SH-SY5Y (cell line): ENCODE data around the gene SMC4.

Source experiments
- GATA2 ChIP-seq: IDR thresholded peaks from 2 replicates; pipeline ENCODE4 v1.6.1; 2011; ENCODE audit warnings: mild to moderate bottlenecking, low read depth, low read length
- GATA3 ChIP-seq: IDR thresholded peaks from 2 replicates; pipeline ENCODE4 v1.6.1; 2011; ENCODE audit warnings: low read depth, mild to moderate bottlenecking, low read length, moderate library complexity

DNA sequence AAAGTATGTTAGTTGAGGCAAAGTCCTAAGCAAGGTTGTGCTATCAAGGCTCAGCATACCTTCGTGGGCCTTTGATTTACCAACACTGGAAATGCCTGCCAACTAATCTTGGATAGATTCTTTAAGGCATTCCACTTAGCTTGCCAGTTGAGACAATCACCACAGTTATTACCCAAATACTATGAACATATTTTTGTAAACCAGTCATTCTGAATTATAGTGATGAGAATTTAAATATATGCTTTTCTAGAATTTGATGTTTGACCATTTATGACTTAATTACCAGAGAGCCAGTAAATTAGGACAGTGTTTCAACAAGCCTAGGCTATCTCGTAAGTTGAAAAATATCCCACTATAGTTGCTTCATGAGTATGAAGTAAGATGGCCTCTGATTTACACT, 34.6 kb downstream of the SMC4 start:
- TF ChIP-seq GATA2 = no peak
- TF ChIP-seq GATA3 = no peak
